ENCODE measurements around the gene YY1. TPM values are rescaled to one million over a fixed set of nuclear protein-coding genes. Genes with fewer than 3 reads are reported as not detected.
"Not testable (repeated sequence)": the region's sequence is repeated elsewhere in the genome, so short reads cannot be mapped to it uniquely, and the experiment has no call there.

YY1 gene
- total and polyA plus RNA-seq, 2 experiments from 2014 or later: 38.2 to 43.3 TPM

DNA sequence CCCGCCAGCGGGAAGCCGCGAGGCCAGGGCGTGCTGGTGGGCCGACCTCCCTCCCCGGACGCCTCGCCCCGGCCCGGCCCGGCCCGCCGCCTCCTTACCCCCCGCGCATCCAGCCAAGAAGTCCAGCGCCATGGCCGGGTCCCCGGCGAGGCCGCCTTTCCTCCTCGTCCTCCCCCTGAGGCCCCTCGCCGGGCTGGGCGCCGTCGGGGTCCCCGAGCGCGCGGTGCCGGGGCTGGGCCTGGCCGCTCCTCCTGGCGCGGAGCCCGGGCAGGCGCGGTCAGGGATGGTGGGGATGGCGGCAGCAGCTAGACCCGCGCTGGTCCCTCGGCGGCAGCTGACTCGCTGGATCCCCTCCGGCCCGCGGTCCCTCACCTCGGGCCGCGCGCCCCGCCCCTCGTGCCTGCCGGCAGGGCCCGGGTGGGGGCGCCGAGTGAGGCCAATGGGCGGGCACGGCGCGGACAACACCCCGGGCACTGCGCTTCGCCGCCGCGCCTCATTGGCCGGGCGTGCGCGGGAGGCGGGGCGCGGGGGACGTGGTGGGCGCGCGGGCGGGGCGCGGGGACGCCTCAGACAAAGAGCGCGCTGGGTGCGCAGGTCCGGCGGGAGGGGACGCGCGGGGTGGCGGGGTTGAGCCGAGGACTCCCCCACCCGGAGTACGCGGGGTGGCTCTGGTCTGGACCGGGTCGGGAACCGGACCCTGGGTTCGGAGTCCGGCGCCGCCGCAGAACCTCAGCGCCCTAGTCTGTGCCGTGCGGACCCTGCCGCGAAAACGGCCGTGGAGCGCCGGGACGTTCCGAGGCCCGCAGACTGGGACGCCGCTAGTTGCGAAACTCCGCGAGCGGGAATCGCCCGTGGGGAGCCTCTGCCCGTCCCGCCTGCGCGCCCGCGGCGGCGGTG is 67.4 kb downstream of the YY1 start, which contains the start of gene SLC25A29:
Gene SLC25A29, minus strand, starts transcription at position 344 of the 897 bp plus-strand sequence. Its CDS starts 212 bp downstream, at position 132.
- H3K27ac ChIP-seq: no peak within 1 kb of the TSS
- no peaks in the 10 kb centered on the region for H4K20me1 ChIP-seq (ENCODE audit: insufficient read depth)
- H3K4me2 ChIP-seq (ENCODE audit: unreplicated experiment): peak within 1 kb of the TSS; percentile 82
- in situ Hi-C loops (cut with MboI): no loop called here
- peak; percentile 94 for DNase-seq
- H3K9me2 ChIP-seq (ENCODE audit: insufficient read depth): no peaks in the 10 kb centered on the region
- H3K4me1 ChIP-seq (ENCODE audit: insufficient read depth): no peaks in the 10 kb centered on the region
- no peaks in the 10 kb centered on the region for H3K27me3 ChIP-seq (replicated peaks; ENCODE audit: insufficient read depth)
- TF ChIP-seq EZH2phosphoT487 (IDR thresholded peaks at IDR 0.05; ENCODE audit: insufficient read depth, low read depth) (no peak), EZH2 (IDR thresholded peaks at IDR 0.05; ENCODE audit: insufficient read depth, poor library complexity, severe bottlenecking) (no peak)
- peak within 1 kb of the TSS; percentile 76 for H2AFZ ChIP-seq
- H3K9me3 ChIP-seq (ENCODE audit: low read depth): no peaks in the 10 kb centered on the region
- H3K79me2 ChIP-seq (ENCODE audit: insufficient read depth): no peaks in the 10 kb centered on the region
- peak within 1 kb of the TSS; percentile 77 for H3K4me3 ChIP-seq
- no peaks in the 10 kb centered on the region for H3K36me3 ChIP-seq (ENCODE audit: low read depth)
- H3K9ac ChIP-seq: peak within 1 kb of the TSS; percentile 72
- H3F3A ChIP-seq (ENCODE audit: insufficient read depth): no peaks in the 10 kb centered on the region
- WGBS, 2 experiments (ENCODE audit: low coverage in 1 of 2, low lambda C conversion rate in 2 of 2, missing lambda C conversion rate in 2 of 2): 1 to 2% methylated on average over 58 to 101 of the region's 131 CpGs

DNA sequence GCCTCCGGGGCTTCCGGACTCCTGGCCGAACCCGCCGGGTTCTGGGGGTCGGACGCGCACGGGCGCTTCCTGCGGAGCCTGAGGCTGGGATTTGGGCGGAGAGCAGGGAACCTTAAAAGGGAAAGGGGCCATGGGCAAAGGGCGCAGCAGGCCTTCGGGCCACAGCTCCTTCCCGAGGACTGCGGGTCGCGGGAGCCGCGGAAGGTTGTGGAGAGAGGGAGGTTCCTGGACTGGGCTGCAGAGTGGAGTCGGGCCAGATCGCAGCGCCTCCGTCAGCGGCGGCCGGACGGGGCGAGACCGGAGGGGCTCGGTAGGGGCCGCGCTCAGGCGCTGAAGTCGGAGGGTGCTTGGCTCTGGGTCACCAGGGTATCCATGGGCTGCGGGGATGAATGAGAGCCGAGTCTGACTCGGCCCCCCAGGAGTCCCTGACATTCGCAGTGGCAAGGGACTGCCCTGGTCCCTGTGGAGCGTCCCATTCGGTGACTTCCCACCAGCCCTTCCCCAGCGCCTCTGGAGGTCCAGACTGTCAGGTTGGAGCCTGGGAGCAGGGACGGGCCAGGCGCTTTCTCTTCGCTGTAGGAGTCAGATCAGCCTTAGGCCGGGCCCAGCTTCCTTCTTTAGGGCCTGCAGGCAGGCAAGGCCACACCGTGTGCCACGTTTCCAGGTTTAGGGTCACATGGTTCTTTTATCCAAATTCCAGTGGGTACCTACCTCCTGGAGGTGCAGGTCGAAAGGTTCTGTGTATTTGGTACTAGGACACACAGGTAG is 68.2 kb downstream of the YY1 start:
- Histone ChIP-seq H3K79me2 (ENCODE audit: insufficient read depth) (no peaks in the 10 kb centered on the region), H3K27me3 (replicated peaks; ENCODE audit: insufficient read depth) (0 out of 2 replicates have a peak, but pooled peaks cover 3% of the 10 kb centered on the region), H3F3A (ENCODE audit: insufficient read depth) (no peaks in the 10 kb centered on the region), H3K4me1 (ENCODE audit: insufficient read depth) (no peaks in the 10 kb centered on the region), H4K20me1 (ENCODE audit: insufficient read depth) (no peaks in the 10 kb centered on the region), H3K4me2 (ENCODE audit: unreplicated experiment) (peak overlapping the region; percentile 82), H3K9me2 (ENCODE audit: insufficient read depth) (no peaks in the 10 kb centered on the region), H3K4me3 (peak overlapping the region; percentile 77), H3K9ac (peak overlapping the region; percentile 72), H3K27ac (no peak overlapping the region), H3K9me3 (ENCODE audit: low read depth) (no peaks in the 10 kb centered on the region), H2AFZ (peak overlapping the region; percentile 76), H3K36me3 (ENCODE audit: low read depth) (no peaks in the 10 kb centered on the region)
- in situ Hi-C loops (cut with MboI): no loop called here
- TF ChIP-seq EZH2 (IDR thresholded peaks at IDR 0.05; ENCODE audit: insufficient read depth, poor library complexity, severe bottlenecking) (no peak), EZH2phosphoT487 (IDR thresholded peaks at IDR 0.05; ENCODE audit: insufficient read depth, low read depth) (no peak)
- peak; percentile 19 for DNase-seq
- 13 to 15% methylated on average over 42 to 48 of the region's 49 CpGs for WGBS, 2 experiments (ENCODE audit: low coverage in 1 of 2, low lambda C conversion rate in 2 of 2, missing lambda C conversion rate in 2 of 2)

DNA sequence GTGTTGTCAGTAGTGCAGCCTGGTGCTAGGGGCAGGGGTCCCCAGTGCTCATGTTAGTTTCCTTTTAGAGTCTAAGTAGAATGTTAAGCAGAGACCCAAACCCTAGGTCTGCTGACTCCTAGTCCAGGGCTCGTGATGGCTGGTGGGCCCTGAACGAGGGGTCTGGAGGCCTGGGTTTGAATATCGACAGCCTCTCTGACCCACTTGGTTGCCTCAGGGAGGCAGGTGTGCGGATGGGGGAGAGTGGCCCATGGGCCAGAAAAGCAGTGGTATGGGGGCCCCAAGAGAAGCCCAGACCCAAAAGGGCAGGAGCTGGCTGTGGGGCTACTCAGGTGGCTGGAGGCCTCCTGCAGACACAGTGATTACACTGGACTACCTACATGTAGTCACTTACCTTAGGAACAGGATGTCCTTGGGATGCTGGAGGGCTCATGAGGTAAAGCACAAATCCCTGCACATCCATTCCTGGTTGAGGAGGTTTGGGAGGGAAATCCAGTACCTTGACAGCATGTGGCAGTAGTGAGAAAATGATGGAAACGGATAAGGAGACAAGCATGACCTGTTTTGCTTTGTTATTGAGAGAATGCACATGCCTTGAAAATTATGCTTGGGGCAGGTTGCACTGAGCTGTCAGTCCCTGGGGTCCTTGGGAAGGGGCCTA is 69.0 kb downstream of the YY1 start:
- WGBS, 2 experiments (ENCODE audit: low coverage in 1 of 2, low lambda C conversion rate in 2 of 2, missing lambda C conversion rate in 2 of 2): 86 to 90% methylated on average over 5 of the region's 5 CpGs
- no peaks in the 10 kb centered on the region for H3K9me2 ChIP-seq (ENCODE audit: insufficient read depth)
- no peak for TF ChIP-seq EZH2 (IDR thresholded peaks at IDR 0.05; ENCODE audit: insufficient read depth, poor library complexity, severe bottlenecking)
- no peak for TF ChIP-seq EZH2phosphoT487 (IDR thresholded peaks at IDR 0.05; ENCODE audit: insufficient read depth, low read depth)
- no peaks in the 10 kb centered on the region for H3K36me3 ChIP-seq (ENCODE audit: low read depth)
- H3K4me3 ChIP-seq: no peak overlapping the region
- no peaks in the 10 kb centered on the region for H3K79me2 ChIP-seq (ENCODE audit: insufficient read depth)
- 0 out of 2 replicates have a peak, but pooled peaks cover 10% of the 10 kb centered on the region for H3K27me3 ChIP-seq (replicated peaks; ENCODE audit: insufficient read depth)
- no peaks in the 10 kb centered on the region for H3K9me3 ChIP-seq (ENCODE audit: low read depth)
- no peak for DNase-seq
- in situ Hi-C loops (cut with MboI): no loop called here
- no peak overlapping the region for H3K9ac ChIP-seq
- no peak overlapping the region for H2AFZ ChIP-seq
- H3K27ac ChIP-seq: no peak overlapping the region
- no peaks in the 10 kb centered on the region for H4K20me1 ChIP-seq (ENCODE audit: insufficient read depth)
- no peak overlapping the region for H3K4me2 ChIP-seq (ENCODE audit: unreplicated experiment)
- H3K4me1 ChIP-seq (ENCODE audit: insufficient read depth): no peaks in the 10 kb centered on the region
- no peaks in the 10 kb centered on the region for H3F3A ChIP-seq (ENCODE audit: insufficient read depth)

DNA sequence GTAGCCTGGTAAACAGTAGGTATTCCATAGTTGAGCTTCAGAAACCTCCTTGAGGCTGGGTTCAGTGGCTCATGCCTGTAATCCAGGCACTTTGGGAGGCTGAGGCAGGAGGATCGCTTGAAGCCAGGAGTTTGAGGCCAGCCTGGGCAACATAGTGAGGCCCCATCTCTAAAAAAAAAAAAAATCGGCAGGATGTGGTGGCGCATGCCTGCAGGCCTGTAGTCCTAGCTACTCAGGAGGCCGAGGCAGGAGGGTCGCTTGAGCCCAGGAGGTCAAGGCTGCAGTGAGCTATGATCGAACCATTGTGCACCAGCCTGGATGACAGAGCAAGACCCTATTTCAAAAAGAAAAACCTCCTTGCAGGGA is 69.5 kb downstream of the YY1 start:
- H3K27me3 ChIP-seq (replicated peaks; ENCODE audit: insufficient read depth): 0 out of 2 replicates have a peak, but pooled peaks cover 10% of the 10 kb centered on the region
- H3F3A ChIP-seq (ENCODE audit: insufficient read depth); H3K9me2 ChIP-seq (ENCODE audit: insufficient read depth); H3K27ac ChIP-seq; H2AFZ ChIP-seq; H4K20me1 ChIP-seq (ENCODE audit: insufficient read depth); DNase-seq; H3K4me2 ChIP-seq (ENCODE audit: unreplicated experiment); H3K9me3 ChIP-seq (ENCODE audit: low read depth); H3K4me3 ChIP-seq; H3K9ac ChIP-seq; in situ Hi-C loops (cut with MboI); H3K4me1 ChIP-seq (ENCODE audit: insufficient read depth); H3K36me3 ChIP-seq (ENCODE audit: low read depth); H3K79me2 ChIP-seq (ENCODE audit: insufficient read depth): not testable (repeated sequence)
- 74 to 84% methylated on average over 5 to 6 of the region's 6 CpGs for WGBS, 2 experiments (ENCODE audit: low coverage in 1 of 2, low lambda C conversion rate in 2 of 2, missing lambda C conversion rate in 2 of 2)

Data from GM23248 (cell line).